H1 (cell line): ENCODE results near the gene MED12L. TPM values are rescaled to one million over a fixed set of nuclear protein-coding genes. Genes with fewer than 3 reads are reported as not detected.

Experiments
- CTCF ChIA-PET: fragments of 300-600 bp; sonication (Branson Sonifier 250); formaldehyde crosslinking; loops from one replicate; lab custom pipeline; 2021; ENCODE audit not compliant: partially characterized antibody; lab: Charles Lee
- POLR2A ChIA-PET: fragments of 300-600 bp; sonication (Branson Sonifier 250); formaldehyde crosslinking; loops from one replicate; lab custom pipeline; 2021; ENCODE audit warnings: inconsistent platforms; ENCODE audit not compliant: partially characterized antibody; lab: Charles Lee
- DNase-seq, 2 experiments: peaks; one replicate each; pipeline versions ENCODE4 v3.0.0 to v3.0.0-alpha.2; 2010 to 2022; ENCODE audit warnings: low spot score in 2 of 2, low read depth in 1 of 2, mixed read lengths in 1 of 2
- FAIRE-seq: peaks from 2 replicates; lab custom pipeline; 2011; peaks lifted over from hg19 to GRCh38; lab: Jason Lieb, UNC
- H2AFZ ChIP-seq: 2 replicates; pipeline ENCODE4 v1.8.1; 2012; ENCODE audit warnings: low read length, inconsistent platforms
- H2AK5ac ChIP-seq: 2 replicates; pipeline ENCODE4 v1.6.1; 2013; ENCODE audit warnings: low read depth, low read length
- H2BK120ac ChIP-seq: replicated peaks from 2 replicates; pipeline ENCODE3; 2013; ENCODE audit warnings: low read depth, low read length, inconsistent platforms
- H2BK12ac ChIP-seq: 2 replicates; pipeline ENCODE4 v1.6.1; 2013; ENCODE audit warnings: low read depth, low read length
- H2BK15ac ChIP-seq: 2 replicates; pipeline ENCODE4 v1.6.1; 2013; ENCODE audit warnings: low read length
- H2BK20ac ChIP-seq: 2 replicates; pipeline ENCODE4 v1.6.1; 2013; ENCODE audit warnings: low read length
- H2BK5ac ChIP-seq: 2 replicates; pipeline ENCODE4 v1.6.1; 2013; ENCODE audit warnings: low read depth, low read length
- H3K14ac ChIP-seq: 2 replicates; pipeline ENCODE4 v1.6.1; 2013; ENCODE audit warnings: inconsistent platforms; ENCODE audit not compliant: insufficient read length
- H3K18ac ChIP-seq: 2 replicates; pipeline ENCODE4 v1.6.1; 2013; ENCODE audit warnings: low read length; ENCODE audit errors: extremely low read depth
- H3K23ac ChIP-seq: 2 replicates; pipeline ENCODE4 v1.6.1; 2013; ENCODE audit warnings: inconsistent platforms; ENCODE audit not compliant: insufficient read length
- H3K23me2 ChIP-seq: 2 replicates; pipeline ENCODE4 v1.6.1; 2013; ENCODE audit warnings: low read depth, low read length
- H3K27ac ChIP-seq: 2 replicates; pipeline ENCODE4 v1.6.1; 2011; ENCODE audit warnings: low read depth, low read length, inconsistent platforms
- H3K27me3 ChIP-seq, 4 experiments: replicated peaks in 1 of 4; 1 replicate in 1 of 4; 2 replicates in 3 of 4; pipeline versions ENCODE4 v1.6.1 to v1.8.1; 2011 to 2013; ENCODE audit warnings: low read length in 3 of 4, mild to moderate bottlenecking in 3 of 4, inconsistent platforms in 2 of 4, mixed read lengths in 2 of 4, moderate library complexity in 1 of 4; ENCODE audit not compliant: control insufficient read depth in 3 of 4, insufficient read depth in 3 of 4; ENCODE audit errors: extremely low read depth in 1 of 4
- H3K36me3 ChIP-seq, 4 experiments: 2 replicates each; pipeline versions ENCODE4 v1.6.1 to v1.8.1; 2011 to 2013; ENCODE audit warnings: mild to moderate bottlenecking in 4 of 4, low read length in 3 of 4, moderate library complexity in 2 of 4, control low read depth in 1 of 4, inconsistent platforms in 1 of 4; ENCODE audit not compliant: insufficient read depth in 4 of 4, control insufficient read depth in 2 of 4
- H3K4ac ChIP-seq: replicated peaks from 2 replicates; pipeline ENCODE3; 2013; ENCODE audit warnings: low read length, low read depth, mixed read lengths, inconsistent platforms; ENCODE audit not compliant: insufficient read length
- H3K4me1 ChIP-seq, 4 experiments: replicated peaks in 1 of 4; 1 replicate in 1 of 4; 2 replicates in 3 of 4; pipeline versions ENCODE4 v1.6.1 to v1.8.1; 2011 to 2013; ENCODE audit warnings: low read length in 3 of 4, inconsistent platforms in 2 of 4, mixed read lengths in 1 of 4; ENCODE audit not compliant: insufficient read depth in 4 of 4, control insufficient read depth in 3 of 4
- H3K4me2 ChIP-seq, 2 experiments: 2 replicates each; pipeline versions ENCODE4 v1.6.1 to v1.8.1; 2011 to 2013; ENCODE audit warnings: low read depth in 2 of 2, low read length in 2 of 2, control low read depth in 1 of 2, inconsistent platforms in 1 of 2, mild to moderate bottlenecking in 1 of 2; ENCODE audit not compliant: insufficient read depth in 1 of 2
- H3K4me3 ChIP-seq, 4 experiments: fragments of 200-600, 300-600 bp in 1 of 4; sonication (generic), shearing (Covaris generic), sonication (Bioruptor Twin) in 1 of 4; 2 replicates each; pipeline versions ENCODE4 v1.5.1 to v1.8.1; 2011 to 2016; ENCODE audit warnings: low read length in 4 of 4, low read depth in 3 of 4, control low read depth in 2 of 4, inconsistent platforms in 2 of 4, mild to moderate bottlenecking in 2 of 4, mixed read lengths in 1 of 4, moderate library complexity in 1 of 4; ENCODE audit not compliant: insufficient read depth in 2 of 4; ENCODE audit errors: extremely low read depth in 1 of 4
- H3K56ac ChIP-seq: replicated peaks from 2 replicates; pipeline ENCODE3; 2013; ENCODE audit warnings: low read depth, mild to moderate bottlenecking, mixed read lengths, low read length, inconsistent platforms; ENCODE audit not compliant: insufficient read length
- H3K79me1 ChIP-seq: 2 replicates; pipeline ENCODE4 v1.6.1; 2013; ENCODE audit warnings: low read depth, low read length, control low read depth
- H3K79me2 ChIP-seq, 2 experiments: 2 replicates each; pipeline versions ENCODE4 v1.6.1 to v1.8.1; 2012 to 2013; ENCODE audit warnings: low read length in 2 of 2, mild to moderate bottlenecking in 2 of 2, inconsistent platforms in 1 of 2; ENCODE audit not compliant: insufficient read depth in 2 of 2, control insufficient read depth in 1 of 2
- H3K9ac ChIP-seq, 4 experiments: replicated peaks in 1 of 4; 1 replicate in 1 of 4; 2 replicates in 3 of 4; pipeline versions ENCODE4 v1.6.1 to v1.8.1; 2011 to 2013; ENCODE audit warnings: low read depth in 3 of 4, low read length in 3 of 4, control low read depth in 2 of 4, mild to moderate bottlenecking in 2 of 4, moderate library complexity in 2 of 4, inconsistent platforms in 1 of 4; ENCODE audit errors: extremely low read depth in 1 of 4
- H3K9me3 ChIP-seq, 2 experiments: 2 replicates each; pipeline versions ENCODE4 v1.6.1 to v1.8.1; 2012 to 2013; ENCODE audit warnings: mild to moderate bottlenecking in 2 of 2, moderate library complexity in 2 of 2, control low read depth in 1 of 2, inconsistent platforms in 1 of 2, low read depth in 1 of 2, low read length in 1 of 2, mixed read lengths in 1 of 2; ENCODE audit not compliant: insufficient read depth in 2 of 2
- H4K20me1 ChIP-seq, 2 experiments: replicated peaks in 1 of 2; 2 replicates each; pipeline versions ENCODE3 to v1.8.1; 2011 to 2013; ENCODE audit warnings: inconsistent platforms in 2 of 2, low read length in 2 of 2, mild to moderate bottlenecking in 1 of 2; ENCODE audit not compliant: insufficient read depth in 2 of 2, control insufficient read depth in 1 of 2
- H4K5ac ChIP-seq: 2 replicates; pipeline ENCODE4 v1.6.1; 2013; ENCODE audit warnings: low read length, low read depth, mixed read lengths, inconsistent platforms; ENCODE audit not compliant: insufficient read length
- H4K8ac ChIP-seq: 2 replicates; pipeline ENCODE4 v1.8.0; 2013; ENCODE audit warnings: mild to moderate bottlenecking, moderate library complexity, low read length, inconsistent platforms; ENCODE audit not compliant: insufficient read depth; ENCODE audit errors: extremely low read depth
- H4K91ac ChIP-seq: replicated peaks from 2 replicates; pipeline ENCODE3; 2013; ENCODE audit warnings: low read length, mixed read lengths, inconsistent platforms; ENCODE audit not compliant: insufficient read length
- ATF2 ChIP-seq: IDR thresholded peaks from 2 replicates; pipeline ENCODE4 v1.6.1; 2012; ENCODE audit warnings: low read length, inconsistent platforms
- BACH1 ChIP-seq: IDR thresholded peaks from 2 replicates; pipeline ENCODE4 v1.6.1; 2012; ENCODE audit warnings: low read length, improper control_type of control experiment
- BCL11A ChIP-seq, 2 experiments: IDR thresholded peaks; one replicate each; pipeline ENCODE4 v1.6.1; 2011; ENCODE audit warnings: low read depth in 2 of 2, low read length in 2 of 2, mild to moderate bottlenecking in 2 of 2
- CBX5 ChIP-seq: fragments of 300-800, 300-1000 bp; sonication (generic); IDR thresholded peaks from 2 replicates; pipeline ENCODE4 v1.7.1; 2016; ENCODE audit warnings: antibody characterized with exemption, low read length, low read depth
- CHD1 ChIP-seq: IDR thresholded peaks from 2 replicates; pipeline ENCODE4 v1.6.1; 2012; ENCODE audit warnings: low read depth, low read length, improper control_type of control experiment
- HDAC6 ChIP-seq: IDR thresholded peaks from one replicate; pipeline ENCODE4 v1.7.1; 2012; ENCODE audit warnings: low read depth, mild to moderate bottlenecking, inconsistent platforms, low read length, moderate library complexity
- KDM4A ChIP-seq: IDR thresholded peaks from one replicate; pipeline ENCODE4 v1.7.1; 2012; ENCODE audit warnings: low read depth, mild to moderate bottlenecking, moderate library complexity, low read length, inconsistent platforms; ENCODE audit not compliant: severe bottlenecking
- MAX ChIP-seq: IDR thresholded peaks from 2 replicates; pipeline ENCODE4 v1.6.1; 2012; ENCODE audit warnings: inconsistent platforms
- RAD21 ChIP-seq, 2 experiments: IDR thresholded peaks in 1 of 2; conservative IDR thresholded peaks in 1 of 2; 2 replicates each; pipeline ENCODE4 v1.6.1; 2011; ENCODE audit warnings: low read depth in 2 of 2, low read length in 2 of 2, improper control_type of control experiment in 1 of 2, inconsistent platforms in 1 of 2, mild to moderate bottlenecking in 1 of 2, moderate library complexity in 1 of 2
- SAP30 ChIP-seq: fragments of 300-600 bp; sonication (generic); IDR thresholded peaks from 2 replicates; pipeline ENCODE4 v1.7.1; 2012; ENCODE audit warnings: low read length, moderate library complexity, mild to moderate bottlenecking, inconsistent platforms; ENCODE audit not compliant: insufficient read depth, insufficient replicate concordance
- TCF12 ChIP-seq: IDR thresholded peaks from 2 replicates; pipeline ENCODE4 v1.6.1; 2011; ENCODE audit warnings: low read depth, mild to moderate bottlenecking, low read length
- TEAD4 ChIP-seq: IDR thresholded peaks from 2 replicates; pipeline ENCODE4 v1.6.1; 2012; ENCODE audit warnings: low read depth, low read length, inconsistent platforms, mixed read lengths
- WGBS, 2 experiments: shearing (Covaris generic) in 1 of 2; methylation state at CpG; one replicate each; pipeline versions ENCODE4 v1.1.6 to v1.1.7; 2013 to 2015; ENCODE audit warnings: low lambda C conversion rate in 2 of 2, mixed read lengths in 2 of 2, inconsistent platforms in 1 of 2, low coverage in 1 of 2, missing lambda C conversion rate in 1 of 2; ENCODE audit not compliant: insufficient replicate concordance in 2 of 2, insufficient coverage in 1 of 2, insufficient read length in 1 of 2; ENCODE audit errors: extremely low coverage in 1 of 2, missing lambda C conversion rate in 1 of 2; 5-methylcytosine and 5-hydroxymethylcytosine counted together
- polyA plus RNA-seq, 7 experiments: library from polyadenylated mRNA; depleted of rRNA in 3 of 7; stranded (reverse) in 5 of 7; unstranded in 2 of 7; fragments of >200 nt in 5 of 7; fragments of 200-250 nt in 2 of 7; gene quantifications; 1 replicate in 5 of 7; 2 replicates in 1 of 7; 4 replicates in 1 of 7; pipeline versions ENCODE4 v1.2.1 to v1.2.3, GENCODE V29; 2011 to 2013; ENCODE audit warnings: missing spikeins in 2 of 7, mixed read lengths in 2 of 7
- total RNA-seq: library from RNA; stranded (reverse); fragmentation: NEBNext Ultra II Directional; extraction: Animal tissue kit (Norgen Biotek cat#: 25700); gene quantifications from 2 replicates; pipeline ENCODE4 v1.2.1, GENCODE V29; 2021

The MED12L gene
- total and polyA plus RNA-seq, 2 of the 8 experiments (the other 6 are each of a cell fraction or from before 2014, with no cell fraction given), result 3.6 to 26.2 TPM

- no peak overlapping the region for H3K23ac ChIP-seq
- TF ChIP-seq BACH1, result no peak
- no peak for TF ChIP-seq ATF2
- no peak for TF ChIP-seq HDAC6
- TF ChIP-seq TEAD4, result no peak
- TF ChIP-seq BCL11A (IDR thresholded peaks at IDR 0.05; ENCODE audit: low read depth in 2 of 2, low read length in 2 of 2), result no peak
- no peak for TF ChIP-seq SAP30
- TF ChIP-seq TCF12, result no peak
- no peak for TF ChIP-seq CBX5
- no peak for TF ChIP-seq RAD21 (IDR thresholded peaks at IDR 0.05 in 1 of 2, conservative IDR thresholded peaks at IDR 0.05 in 1 of 2; ENCODE audit: low read depth in 2 of 2, low read length in 2 of 2)
- TF ChIP-seq KDM4A, result no peak
- no peak for TF ChIP-seq CHD1
- TF ChIP-seq MAX, result no peak
Measured at GRCh38 chr3:151200586-151200985, 115.1 kb downstream of the MED12L start.

More at GRCh38 chr3:151200586-151200985, 115.1 kb downstream of the MED12L start:
- Histone ChIP-seq H3K79me2 (no peaks in the 10 kb centered on the region), H3K4me1 (no peaks in the 10 kb centered on the region), H3K18ac (no peak overlapping the region), H4K91ac (no peak overlapping the region), H2BK20ac (no peak overlapping the region), H3K9me3 (no peaks in the 10 kb centered on the region), H2BK120ac (no peak overlapping the region), H3K23me2 (no peaks in the 10 kb centered on the region), H3K4me3 (no peak overlapping the region), H3K9ac (no peak overlapping the region), H3K4me2 (no peak overlapping the region), H3K56ac (no peak overlapping the region), H2BK15ac (no peak overlapping the region), H2BK5ac (no peak overlapping the region), H2BK12ac (no peak overlapping the region), H2AFZ (no peak overlapping the region), H4K5ac (no peak overlapping the region), H2AK5ac (no peak overlapping the region), H3K4ac (no peak overlapping the region), H3K79me1 (no peaks in the 10 kb centered on the region), H4K8ac (no peak overlapping the region), H3K14ac (no peak overlapping the region), H3K27ac (no peak overlapping the region), H3K36me3 (no peaks in the 10 kb centered on the region), H3K27me3 (no peaks in the 10 kb centered on the region), H4K20me1 (no peaks in the 10 kb centered on the region)
- ChIA-PET CTCF (interaction anchor here (0.8 to 1.3 kb wide), 3 partner anchors 14 to 32 kb away, joined by 3 to 5 read pairs (median 4); no protein-coding TSS in a partner anchor), POLR2A (no interaction called here)
- DNase-seq (no peak), FAIRE-seq (no peak)
- WGBS, 2 experiments, result 90% methylated on average over 2 of the region's 2 CpGs; no CpG with 5 or more reads in 1 of the 2 experiments
